ENCODE measurements around the gene CAPG. TPM values are rescaled to one million over a fixed set of nuclear protein-coding genes. Genes with fewer than 3 reads are reported as not detected.

The CAPG gene
- total and polyA plus RNA-seq, 9 of the 15 experiments (the other 6 are each of a cell fraction or from before 2014, with no cell fraction given), result 10.6 to 90.4 (median 56.0) TPM

DNA sequence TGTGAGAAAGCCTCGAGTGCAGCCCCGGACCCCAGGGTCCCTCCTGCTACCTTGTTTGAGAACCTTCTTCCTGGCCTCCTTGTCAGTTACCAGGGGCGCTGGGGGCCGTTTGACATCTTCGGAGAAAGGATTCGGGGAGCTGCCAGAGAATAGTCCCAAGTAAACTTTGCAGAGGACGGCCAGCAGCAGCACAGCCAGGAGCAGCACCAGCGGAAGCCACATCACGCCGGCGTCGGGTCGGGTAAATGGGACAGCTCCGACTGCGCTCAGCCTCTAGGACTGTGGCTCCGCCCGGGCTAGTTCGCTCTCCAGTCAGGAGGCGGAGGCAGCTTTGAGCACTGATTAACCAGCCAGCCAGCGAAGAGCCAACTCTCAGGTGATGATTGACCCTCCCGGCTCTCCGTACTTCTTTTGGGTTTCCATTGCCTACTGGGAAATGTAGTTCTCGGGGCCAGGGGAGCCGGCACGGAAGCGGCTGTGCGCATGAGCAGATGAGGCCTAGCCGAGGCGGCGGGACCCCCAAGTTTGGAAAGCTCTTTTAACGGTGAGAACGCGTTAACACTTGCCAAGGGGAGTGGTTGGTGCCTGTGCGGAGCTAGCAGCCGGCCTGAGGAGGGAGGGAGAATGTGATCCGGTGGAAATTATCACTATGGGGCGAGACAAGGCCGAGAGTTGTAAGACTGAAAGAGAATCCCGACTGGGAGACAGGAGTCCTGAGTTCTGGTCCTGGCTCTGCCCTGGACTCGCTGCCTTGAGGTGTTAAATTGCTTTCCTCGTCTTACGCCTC lies 55.7 kb downstream of the CAPG start, which contains the start of the genes ELMOD3 and RETSAT (continued):
- TF ChIP-seq, protein P1, sequence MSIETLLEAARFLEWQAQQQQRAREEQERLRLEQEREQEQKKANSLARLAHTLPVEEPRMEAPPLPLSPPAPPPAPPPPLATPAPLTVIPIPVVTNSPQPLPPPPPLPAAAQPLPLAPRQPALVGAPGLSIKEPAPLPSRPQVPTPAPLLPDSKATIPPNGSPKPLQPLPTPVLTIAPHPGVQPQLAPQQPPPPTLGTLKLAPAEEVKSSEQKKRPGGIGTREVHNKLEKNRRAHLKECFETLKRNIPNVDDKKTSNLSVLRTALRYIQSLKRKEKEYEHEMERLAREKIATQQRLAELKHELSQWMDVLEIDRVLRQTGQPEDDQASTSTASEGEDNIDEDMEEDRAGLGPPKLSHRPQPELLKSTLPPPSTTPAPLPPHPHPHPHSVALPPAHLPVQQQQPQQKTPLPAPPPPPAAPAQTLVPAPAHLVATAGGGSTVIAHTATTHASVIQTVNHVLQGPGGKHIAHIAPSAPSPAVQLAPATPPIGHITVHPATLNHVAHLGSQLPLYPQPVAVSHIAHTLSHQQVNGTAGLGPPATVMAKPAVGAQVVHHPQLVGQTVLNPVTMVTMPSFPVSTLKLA (conservative IDR thresholded peaks at IDR 0.05), result peak; percentile 29 to 51; a peak in 1 of 4 replicates
- TF ChIP-seq RBFOX2 (IDR thresholded peaks at IDR 0.05; ENCODE audit: low read depth, low read length) (peak; percentile 99), SIX5 (IDR thresholded peaks at IDR 0.05; ENCODE audit: borderline replicate concordance in 1 of 2, insufficient read depth in 1 of 2, low read depth in 1 of 2, low read length in 2 of 2) (peak; percentile 89 to 93), ZNF143 (CRISPR knock-in tag; IDR thresholded peaks at IDR 0.05) (peak; percentile 96), MYNN (IDR thresholded peaks at IDR 0.05) (peak; percentile 47), MYNN (CRISPR knock-in tag; IDR thresholded peaks at IDR 0.05) (no peak), SRF (CRISPR knock-in tag; IDR thresholded peaks at IDR 0.05) (peak in 1 of 2 experiments; percentile 56; a peak in 2 of 4 replicates), NFATC3 (IDR thresholded peaks at IDR 0.05) (no peak), SETDB1 (IDR thresholded peaks at IDR 0.05; ENCODE audit: low read length) (no peak)
- TF ChIP-seq, protein P2, sequence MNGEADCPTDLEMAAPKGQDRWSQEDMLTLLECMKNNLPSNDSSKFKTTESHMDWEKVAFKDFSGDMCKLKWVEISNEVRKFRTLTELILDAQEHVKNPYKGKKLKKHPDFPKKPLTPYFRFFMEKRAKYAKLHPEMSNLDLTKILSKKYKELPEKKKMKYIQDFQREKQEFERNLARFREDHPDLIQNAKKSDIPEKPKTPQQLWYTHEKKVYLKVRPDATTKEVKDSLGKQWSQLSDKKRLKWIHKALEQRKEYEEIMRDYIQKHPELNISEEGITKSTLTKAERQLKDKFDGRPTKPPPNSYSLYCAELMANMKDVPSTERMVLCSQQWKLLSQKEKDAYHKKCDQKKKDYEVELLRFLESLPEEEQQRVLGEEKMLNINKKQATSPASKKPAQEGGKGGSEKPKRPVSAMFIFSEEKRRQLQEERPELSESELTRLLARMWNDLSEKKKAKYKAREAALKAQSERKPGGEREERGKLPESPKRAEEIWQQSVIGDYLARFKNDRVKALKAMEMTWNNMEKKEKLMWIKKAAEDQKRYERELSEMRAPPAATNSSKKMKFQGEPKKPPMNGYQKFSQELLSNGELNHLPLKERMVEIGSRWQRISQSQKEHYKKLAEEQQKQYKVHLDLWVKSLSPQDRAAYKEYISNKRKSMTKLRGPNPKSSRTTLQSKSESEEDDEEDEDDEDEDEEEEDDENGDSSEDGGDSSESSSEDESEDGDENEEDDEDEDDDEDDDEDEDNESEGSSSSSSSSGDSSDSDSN (IDR thresholded peaks at IDR 0.05; ENCODE audit: borderline replicate concordance in 1 of 2, low read depth in 2 of 2, low read length in 2 of 2), result peak; percentile 91 to 99; a peak in 3 of 4 replicates
- TF ChIP-seq, protein P3, sequence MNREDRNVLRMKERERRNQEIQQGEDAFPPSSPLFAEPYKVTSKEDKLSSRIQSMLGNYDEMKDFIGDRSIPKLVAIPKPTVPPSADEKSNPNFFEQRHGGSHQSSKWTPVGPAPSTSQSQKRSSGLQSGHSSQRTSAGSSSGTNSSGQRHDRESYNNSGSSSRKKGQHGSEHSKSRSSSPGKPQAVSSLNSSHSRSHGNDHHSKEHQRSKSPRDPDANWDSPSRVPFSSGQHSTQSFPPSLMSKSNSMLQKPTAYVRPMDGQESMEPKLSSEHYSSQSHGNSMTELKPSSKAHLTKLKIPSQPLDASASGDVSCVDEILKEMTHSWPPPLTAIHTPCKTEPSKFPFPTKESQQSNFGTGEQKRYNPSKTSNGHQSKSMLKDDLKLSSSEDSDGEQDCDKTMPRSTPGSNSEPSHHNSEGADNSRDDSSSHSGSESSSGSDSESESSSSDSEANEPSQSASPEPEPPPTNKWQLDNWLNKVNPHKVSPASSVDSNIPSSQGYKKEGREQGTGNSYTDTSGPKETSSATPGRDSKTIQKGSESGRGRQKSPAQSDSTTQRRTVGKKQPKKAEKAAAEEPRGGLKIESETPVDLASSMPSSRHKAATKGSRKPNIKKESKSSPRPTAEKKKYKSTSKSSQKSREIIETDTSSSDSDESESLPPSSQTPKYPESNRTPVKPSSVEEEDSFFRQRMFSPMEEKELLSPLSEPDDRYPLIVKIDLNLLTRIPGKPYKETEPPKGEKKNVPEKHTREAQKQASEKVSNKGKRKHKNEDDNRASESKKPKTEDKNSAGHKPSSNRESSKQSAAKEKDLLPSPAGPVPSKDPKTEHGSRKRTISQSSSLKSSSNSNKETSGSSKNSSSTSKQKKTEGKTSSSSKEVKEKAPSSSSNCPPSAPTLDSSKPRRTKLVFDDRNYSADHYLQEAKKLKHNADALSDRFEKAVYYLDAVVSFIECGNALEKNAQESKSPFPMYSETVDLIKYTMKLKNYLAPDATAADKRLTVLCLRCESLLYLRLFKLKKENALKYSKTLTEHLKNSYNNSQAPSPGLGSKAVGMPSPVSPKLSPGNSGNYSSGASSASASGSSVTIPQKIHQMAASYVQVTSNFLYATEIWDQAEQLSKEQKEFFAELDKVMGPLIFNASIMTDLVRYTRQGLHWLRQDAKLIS (CRISPR knock-in tag; IDR thresholded peaks at IDR 0.05), result peak; percentile 86
- TF ChIP-seq, protein P4, sequence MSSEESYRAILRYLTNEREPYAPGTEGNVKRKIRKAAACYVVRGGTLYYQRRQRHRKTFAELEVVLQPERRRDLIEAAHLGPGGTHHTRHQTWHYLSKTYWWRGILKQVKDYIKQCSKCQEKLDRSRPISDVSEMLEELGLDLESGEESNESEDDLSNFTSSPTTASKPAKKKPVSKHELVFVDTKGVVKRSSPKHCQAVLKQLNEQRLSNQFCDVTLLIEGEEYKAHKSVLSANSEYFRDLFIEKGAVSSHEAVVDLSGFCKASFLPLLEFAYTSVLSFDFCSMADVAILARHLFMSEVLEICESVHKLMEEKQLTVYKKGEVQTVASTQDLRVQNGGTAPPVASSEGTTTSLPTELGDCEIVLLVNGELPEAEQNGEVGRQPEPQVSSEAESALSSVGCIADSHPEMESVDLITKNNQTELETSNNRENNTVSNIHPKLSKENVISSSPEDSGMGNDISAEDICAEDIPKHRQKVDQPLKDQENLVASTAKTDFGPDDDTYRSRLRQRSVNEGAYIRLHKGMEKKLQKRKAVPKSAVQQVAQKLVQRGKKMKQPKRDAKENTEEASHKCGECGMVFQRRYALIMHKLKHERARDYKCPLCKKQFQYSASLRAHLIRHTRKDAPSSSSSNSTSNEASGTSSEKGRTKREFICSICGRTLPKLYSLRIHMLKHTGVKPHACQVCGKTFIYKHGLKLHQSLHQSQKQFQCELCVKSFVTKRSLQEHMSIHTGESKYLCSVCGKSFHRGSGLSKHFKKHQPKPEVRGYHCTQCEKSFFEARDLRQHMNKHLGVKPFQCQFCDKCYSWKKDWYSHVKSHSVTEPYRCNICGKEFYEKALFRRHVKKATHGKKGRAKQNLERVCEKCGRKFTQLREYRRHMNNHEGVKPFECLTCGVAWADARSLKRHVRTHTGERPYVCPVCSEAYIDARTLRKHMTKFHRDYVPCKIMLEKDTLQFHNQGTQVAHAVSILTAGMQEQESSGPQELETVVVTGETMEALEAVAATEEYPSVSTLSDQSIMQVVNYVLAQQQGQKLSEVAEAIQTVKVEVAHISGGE (CRISPR knock-in tag; IDR thresholded peaks at IDR 0.05), result peak in 1 of 3 experiments; percentile 58; a peak in 2 of 6 replicates
